Esophagus muscularis mucosa (tissue), 4 donors: ENCODE data around the gene POU2F2.

Source experiments
- CTCF ChIP-seq, 3 experiments: fragments of 200-600 bp in 2 of 3; fragments of 450-650 bp in 1 of 3; sonication (generic) in 2 of 3; IDR thresholded peaks; one replicate each; pipeline ENCODE4 v1.5.1; 2017 to 2019; ENCODE audit warnings: antibody characterized with exemption in 3 of 3, mild to moderate bottlenecking in 2 of 3, moderate library complexity in 1 of 3
- EP300 ChIP-seq: sonication (generic); formaldehyde crosslinking; IDR thresholded peaks from one replicate; pipeline ENCODE4 v1.6.1; 2017; ENCODE audit warnings: antibody characterized with exemption
- POLR2A ChIP-seq: fragments of 450-650 bp; IDR thresholded peaks from one replicate; pipeline ENCODE4 v1.6.1; 2017; ENCODE audit warnings: antibody characterized with exemption, moderate library complexity, mild to moderate bottlenecking, low read depth
- POLR2AphosphoS5 ChIP-seq, 2 donors: sonication (generic); formaldehyde crosslinking; IDR thresholded peaks; one replicate each; pipeline ENCODE4 v1.6.1; 2017; ENCODE audit warnings: antibody characterized with exemption in 2 of 2

GRCh38 chr19:42124386-42124901, 7.8 kb downstream of the POU2F2 start:
- TF ChIP-seq CTCF (IDR thresholded peaks at IDR 0.05): no peak
- no peak for TF ChIP-seq POLR2AphosphoS5 (IDR thresholded peaks at IDR 0.05)
- no peak for TF ChIP-seq POLR2A
- TF ChIP-seq EP300: no peak
